Caco-2 (cell line): ENCODE measurements around the gene CLSTN2. TPM values are rescaled to one million over a fixed set of nuclear protein-coding genes. Genes with fewer than 3 reads are reported as not detected.

Source experiments
- BruUV-seq: library from RNA; stranded (reverse); fragments of 400-500 nt; replicated peaks from 2 replicates; lab custom pipeline; 2021; lab: Mats Ljungman, UMichigan
- CTCF ChIA-PET: fragments of 300-600 bp; sonication (Branson Sonifier 250); formaldehyde crosslinking; loops from one replicate; lab custom pipeline; 2022; ENCODE audit warnings: antibody characterized with exemption; lab: Charles Lee
- POLR2A ChIA-PET: fragments of 300-600 bp; sonication (Branson Sonifier 250); formaldehyde crosslinking; loops from one replicate; lab custom pipeline; 2022; ENCODE audit warnings: antibody characterized with exemption; lab: Charles Lee
- DNase-seq, 2 experiments: peaks; one replicate each; pipeline versions ENCODE4 v3.0.0 to v3.0.0-alpha.2; 2020 to 2022
- H3K27me3 ChIP-seq: replicated peaks from 2 replicates; pipeline ENCODE4 v1.6.0; 2011; ENCODE audit warnings: low read length; ENCODE audit not compliant: control insufficient read depth, insufficient read depth
- H3K36me3 ChIP-seq: 2 replicates; pipeline ENCODE4 v1.5.1; 2011; ENCODE audit warnings: low read length; ENCODE audit not compliant: control insufficient read depth, insufficient read depth
- H3K4me1 ChIP-seq: fragments of 250-450 bp; sonication (Bioruptor Pico); 2 replicates; pipeline ENCODE4 v1.5.1; 2020; ENCODE audit warnings: mild to moderate bottlenecking
- H3K4me3 ChIP-seq: 2 replicates; pipeline ENCODE4 v1.5.1; 2011; ENCODE audit warnings: low read depth, mild to moderate bottlenecking, control low read depth, low read length
- H3K9me3 ChIP-seq: fragments of 250-450 bp; sonication (Bioruptor Pico); 2 replicates; pipeline ENCODE4 v1.5.1; 2020; ENCODE audit warnings: mild to moderate bottlenecking, moderate library complexity
- H3K27ac Mint-ChIP-seq: one replicate; pipeline ENCODE4 v1.8.0; 2022; ENCODE audit warnings: mixed read lengths; ENCODE audit not compliant: unreplicated experiment
- H3K27me3 Mint-ChIP-seq: one replicate; pipeline ENCODE4 v1.8.0; 2022; ENCODE audit warnings: mixed read lengths; ENCODE audit not compliant: insufficient read depth, unreplicated experiment
- H3K36me3 Mint-ChIP-seq: one replicate; pipeline ENCODE4 v1.8.0; 2022; ENCODE audit warnings: mild to moderate bottlenecking, mixed read lengths; ENCODE audit not compliant: insufficient read depth, unreplicated experiment
- H3K4me1 Mint-ChIP-seq: one replicate; pipeline ENCODE4 v1.8.0; 2022; ENCODE audit warnings: low read depth, mixed read lengths; ENCODE audit not compliant: unreplicated experiment
- H3K4me3 Mint-ChIP-seq: one replicate; pipeline ENCODE4 v1.8.0; 2022; ENCODE audit warnings: mild to moderate bottlenecking, moderate library complexity, mixed read lengths; ENCODE audit not compliant: unreplicated experiment
- H3K9me3 Mint-ChIP-seq: one replicate; pipeline ENCODE4 v1.8.0; 2022; ENCODE audit warnings: mixed read lengths; ENCODE audit not compliant: unreplicated experiment
- intact Hi-C: fragments of 100-400 bp; cut with micrococcal nuclease; formaldehyde crosslinking; loops from one replicate; pipeline ENCODE4 v1.10.0; 2022; ENCODE audit not compliant: unreplicated experiment
- total RNA-seq: library from RNA; stranded (reverse); gene quantifications from 2 replicates; pipeline ENCODE4 v1.2.3, GENCODE V29; 2022
- TF ChIP-seq, protein P1 (sequence below), 2 experiments: fragments of 200-600 bp in 1 of 2; IDR thresholded peaks; 1 replicate in 1 of 2; 2 replicates in 1 of 2; pipeline versions ENCODE4 v1.5.1 to v1.8.0; 2011 to 2022; ENCODE audit warnings: antibody characterized with exemption in 1 of 2, control low read depth in 1 of 2, inconsistent platforms in 1 of 2, low read depth in 1 of 2, low read length in 1 of 2, mild to moderate bottlenecking in 1 of 2, moderate library complexity in 1 of 2; ENCODE audit not compliant: insufficient read depth in 1 of 2, severe bottlenecking in 1 of 2, unreplicated experiment in 1 of 2

Gene CLSTN2
- total RNA-seq, 1 experiment from 2014 or later: 26.1 TPM

GRCh38 chr3:140117096-140117526 is 182.1 kb downstream of the CLSTN2 start:
- TF ChIP-seq, protein P1, sequence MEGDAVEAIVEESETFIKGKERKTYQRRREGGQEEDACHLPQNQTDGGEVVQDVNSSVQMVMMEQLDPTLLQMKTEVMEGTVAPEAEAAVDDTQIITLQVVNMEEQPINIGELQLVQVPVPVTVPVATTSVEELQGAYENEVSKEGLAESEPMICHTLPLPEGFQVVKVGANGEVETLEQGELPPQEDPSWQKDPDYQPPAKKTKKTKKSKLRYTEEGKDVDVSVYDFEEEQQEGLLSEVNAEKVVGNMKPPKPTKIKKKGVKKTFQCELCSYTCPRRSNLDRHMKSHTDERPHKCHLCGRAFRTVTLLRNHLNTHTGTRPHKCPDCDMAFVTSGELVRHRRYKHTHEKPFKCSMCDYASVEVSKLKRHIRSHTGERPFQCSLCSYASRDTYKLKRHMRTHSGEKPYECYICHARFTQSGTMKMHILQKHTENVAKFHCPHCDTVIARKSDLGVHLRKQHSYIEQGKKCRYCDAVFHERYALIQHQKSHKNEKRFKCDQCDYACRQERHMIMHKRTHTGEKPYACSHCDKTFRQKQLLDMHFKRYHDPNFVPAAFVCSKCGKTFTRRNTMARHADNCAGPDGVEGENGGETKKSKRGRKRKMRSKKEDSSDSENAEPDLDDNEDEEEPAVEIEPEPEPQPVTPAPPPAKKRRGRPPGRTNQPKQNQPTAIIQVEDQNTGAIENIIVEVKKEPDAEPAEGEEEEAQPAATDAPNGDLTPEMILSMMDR (IDR thresholded peaks at IDR 0.05; ENCODE audit: insufficient read depth in 1 of 2, low read depth in 1 of 2, low read length in 1 of 2, severe bottlenecking in 1 of 2, unreplicated experiment in 1 of 2): no peak
- H3K27ac Mint-ChIP-seq: no peak overlapping the region
- Histone ChIP-seq H3K4me1 (peaks cover 8% of the 10 kb centered on the region), H3K4me3 (no peak overlapping the region), H3K9me3 (no peaks in the 10 kb centered on the region), H3K36me3 (no peaks in the 10 kb centered on the region), H3K27me3 (no peaks in the 10 kb centered on the region; the same call in 1 of the 2 replicates)
- CTCF ChIA-PET: no interaction called here
- DNase-seq: peak; percentile 14 to 62
- no peak overlapping the region for H3K4me3 Mint-ChIP-seq
- no TSS peak for BruUV-seq
- H3K27me3 Mint-ChIP-seq: peaks cover 3% of the 10 kb centered on the region
- POLR2A ChIA-PET: no interaction called here
- no peaks in the 10 kb centered on the region for H3K4me1 Mint-ChIP-seq
- no peaks in the 10 kb centered on the region for H3K9me3 Mint-ChIP-seq
- intact Hi-C loops: no loop called here
- no peaks in the 10 kb centered on the region for H3K36me3 Mint-ChIP-seq

GRCh38 chr3:140122183-140122582 is 187.2 kb downstream of the CLSTN2 start:
- H3K36me3 Mint-ChIP-seq: no peaks in the 10 kb centered on the region
- BruUV-seq: no TSS peak
- TF ChIP-seq, protein P1 (IDR thresholded peaks at IDR 0.05; ENCODE audit: insufficient read depth in 1 of 2, low read depth in 1 of 2, low read length in 1 of 2, severe bottlenecking in 1 of 2, unreplicated experiment in 1 of 2): no peak
- no peaks in the 10 kb centered on the region for H3K27me3 Mint-ChIP-seq
- POLR2A ChIA-PET: no interaction called here
- intact Hi-C loops: no loop called here
- no peaks in the 10 kb centered on the region; the same call in none of the 2 replicates for H3K27me3 ChIP-seq
- CTCF ChIA-PET: no interaction called here
- H3K4me3 ChIP-seq: no peak overlapping the region
- H3K9me3 ChIP-seq: no peaks in the 10 kb centered on the region
- no peak for DNase-seq
- peaks cover 2% of the 10 kb centered on the region for H3K4me1 ChIP-seq
- H3K27ac Mint-ChIP-seq: no peak overlapping the region
- H3K4me3 Mint-ChIP-seq: no peak overlapping the region
- no peaks in the 10 kb centered on the region for H3K4me1 Mint-ChIP-seq
- no peaks in the 10 kb centered on the region for H3K9me3 Mint-ChIP-seq
- no peaks in the 10 kb centered on the region for H3K36me3 ChIP-seq

- intact Hi-C loops: loop anchor here (1.0 to 5.0 kb wide), 2 partner anchors 140 to 191 kb away; partner anchors contain the start of gene CLSTN2
- no peaks in the 10 kb centered on the region for H3K4me1 Mint-ChIP-seq
- POLR2A ChIA-PET: no interaction called here
- H3K4me1 ChIP-seq: no peaks in the 10 kb centered on the region
- no peak overlapping the region for H3K27ac Mint-ChIP-seq
- no peaks in the 10 kb centered on the region for H3K9me3 ChIP-seq
- H3K36me3 ChIP-seq: no peaks in the 10 kb centered on the region
- H3K27me3 ChIP-seq: no peaks in the 10 kb centered on the region; the same call in 1 of the 2 replicates
- no peaks in the 10 kb centered on the region for H3K36me3 Mint-ChIP-seq
- no peak overlapping the region for H3K4me3 ChIP-seq
- no TSS peak for BruUV-seq
- CTCF ChIA-PET: interaction anchor here (0.9 to 1.0 kb wide), 3 partner anchors 8 to 119 kb away, joined by 3 read pairs; no protein-coding TSS in a partner anchor
- H3K4me3 Mint-ChIP-seq: no peak overlapping the region
- H3K9me3 Mint-ChIP-seq: no peaks in the 10 kb centered on the region
- no peak for DNase-seq
- H3K27me3 Mint-ChIP-seq: peaks cover 8% of the 10 kb centered on the region
- TF ChIP-seq, protein P1 (IDR thresholded peaks at IDR 0.05; ENCODE audit: insufficient read depth in 1 of 2, low read depth in 1 of 2, low read length in 1 of 2, severe bottlenecking in 1 of 2, unreplicated experiment in 1 of 2): no peak
Observed at GRCh38 chr3:140128217-140128616, 193.2 kb downstream of the CLSTN2 start.
